ENCODE data around the gene SYT17. TPM values are rescaled to one million over a fixed set of nuclear protein-coding genes. Genes with fewer than 3 reads are reported as not detected.

SYT17 gene
- total and polyA plus RNA-seq, 10 of the 15 experiments (the other 5 are each of a cell fraction or from before 2014, with no cell fraction given), result 3.7 to 12.3 (median 5.0) TPM

DNA sequence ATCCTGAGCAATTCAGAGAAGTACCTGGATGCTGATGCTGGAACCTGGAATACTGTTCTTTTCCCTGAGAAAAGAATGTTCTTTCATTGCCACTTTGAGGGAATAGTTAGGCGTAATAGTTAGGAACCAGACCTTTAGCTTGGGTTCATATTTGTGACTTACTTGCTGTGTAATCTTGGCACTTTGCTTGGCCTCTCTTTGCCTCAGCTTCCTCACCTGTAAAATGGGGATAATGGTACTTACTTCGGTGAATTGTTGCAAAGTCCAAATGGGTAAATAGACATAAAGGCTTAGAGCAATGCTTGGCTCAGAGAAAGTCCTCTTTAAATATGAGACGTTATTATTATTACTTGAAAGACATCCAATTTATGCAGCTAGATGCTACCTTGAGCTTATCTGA is 62.5 kb downstream of the SYT17 start (continued):
- TF ChIP-seq, protein P1, sequence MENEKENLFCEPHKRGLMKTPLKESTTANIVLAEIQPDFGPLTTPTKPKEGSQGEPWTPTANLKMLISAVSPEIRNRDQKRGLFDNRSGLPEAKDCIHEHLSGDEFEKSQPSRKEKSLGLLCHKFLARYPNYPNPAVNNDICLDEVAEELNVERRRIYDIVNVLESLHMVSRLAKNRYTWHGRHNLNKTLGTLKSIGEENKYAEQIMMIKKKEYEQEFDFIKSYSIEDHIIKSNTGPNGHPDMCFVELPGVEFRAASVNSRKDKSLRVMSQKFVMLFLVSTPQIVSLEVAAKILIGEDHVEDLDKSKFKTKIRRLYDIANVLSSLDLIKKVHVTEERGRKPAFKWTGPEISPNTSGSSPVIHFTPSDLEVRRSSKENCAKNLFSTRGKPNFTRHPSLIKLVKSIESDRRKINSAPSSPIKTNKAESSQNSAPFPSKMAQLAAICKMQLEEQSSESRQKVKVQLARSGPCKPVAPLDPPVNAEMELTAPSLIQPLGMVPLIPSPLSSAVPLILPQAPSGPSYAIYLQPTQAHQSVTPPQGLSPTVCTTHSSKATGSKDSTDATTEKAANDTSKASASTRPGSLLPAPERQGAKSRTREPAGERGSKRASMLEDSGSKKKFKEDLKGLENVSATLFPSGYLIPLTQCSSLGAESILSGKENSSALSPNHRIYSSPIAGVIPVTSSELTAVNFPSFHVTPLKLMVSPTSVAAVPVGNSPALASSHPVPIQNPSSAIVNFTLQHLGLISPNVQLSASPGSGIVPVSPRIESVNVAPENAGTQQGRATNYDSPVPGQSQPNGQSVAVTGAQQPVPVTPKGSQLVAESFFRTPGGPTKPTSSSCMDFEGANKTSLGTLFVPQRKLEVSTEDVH (IDR thresholded peaks at IDR 0.05; ENCODE audit: low read depth, partially characterized antibody), result no peak
- TF ChIP-seq RFX5 (IDR thresholded peaks at IDR 0.05; ENCODE audit: low read depth, low read length), result no peak
- TF ChIP-seq NR2F1 (conservative IDR thresholded peaks at IDR 0.05), result no peak
- TF ChIP-seq, protein P2, sequence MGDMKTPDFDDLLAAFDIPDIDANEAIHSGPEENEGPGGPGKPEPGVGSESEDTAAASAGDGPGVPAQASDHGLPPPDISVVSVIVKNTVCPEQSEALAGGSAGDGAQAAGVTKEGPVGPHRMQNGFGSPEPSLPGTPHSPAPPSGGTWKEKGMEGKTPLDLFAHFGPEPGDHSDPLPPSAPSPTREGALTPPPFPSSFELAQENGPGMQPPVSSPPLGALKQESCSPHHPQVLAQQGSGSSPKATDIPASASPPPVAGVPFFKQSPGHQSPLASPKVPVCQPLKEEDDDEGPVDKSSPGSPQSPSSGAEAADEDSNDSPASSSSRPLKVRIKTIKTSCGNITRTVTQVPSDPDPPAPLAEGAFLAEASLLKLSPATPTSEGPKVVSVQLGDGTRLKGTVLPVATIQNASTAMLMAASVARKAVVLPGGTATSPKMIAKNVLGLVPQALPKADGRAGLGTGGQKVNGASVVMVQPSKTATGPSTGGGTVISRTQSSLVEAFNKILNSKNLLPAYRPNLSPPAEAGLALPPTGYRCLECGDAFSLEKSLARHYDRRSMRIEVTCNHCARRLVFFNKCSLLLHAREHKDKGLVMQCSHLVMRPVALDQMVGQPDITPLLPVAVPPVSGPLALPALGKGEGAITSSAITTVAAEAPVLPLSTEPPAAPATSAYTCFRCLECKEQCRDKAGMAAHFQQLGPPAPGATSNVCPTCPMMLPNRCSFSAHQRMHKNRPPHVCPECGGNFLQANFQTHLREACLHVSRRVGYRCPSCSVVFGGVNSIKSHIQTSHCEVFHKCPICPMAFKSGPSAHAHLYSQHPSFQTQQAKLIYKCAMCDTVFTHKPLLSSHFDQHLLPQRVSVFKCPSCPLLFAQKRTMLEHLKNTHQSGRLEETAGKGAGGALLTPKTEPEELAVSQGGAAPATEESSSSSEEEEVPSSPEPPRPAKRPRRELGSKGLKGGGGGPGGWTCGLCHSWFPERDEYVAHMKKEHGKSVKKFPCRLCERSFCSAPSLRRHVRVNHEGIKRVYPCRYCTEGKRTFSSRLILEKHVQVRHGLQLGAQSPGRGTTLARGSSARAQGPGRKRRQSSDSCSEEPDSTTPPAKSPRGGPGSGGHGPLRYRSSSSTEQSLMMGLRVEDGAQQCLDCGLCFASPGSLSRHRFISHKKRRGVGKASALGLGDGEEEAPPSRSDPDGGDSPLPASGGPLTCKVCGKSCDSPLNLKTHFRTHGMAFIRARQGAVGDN (IDR thresholded peaks at IDR 0.05), result no peak
- TF ChIP-seq EZH2 (IDR thresholded peaks at IDR 0.05; ENCODE audit: borderline replicate concordance, control insufficient read depth, low read depth, low read length), result no peak
- no peak for TF ChIP-seq ZNF384 (IDR thresholded peaks at IDR 0.05; ENCODE audit: borderline replicate concordance, low read depth, low read length)
- TF ChIP-seq, protein P3, sequence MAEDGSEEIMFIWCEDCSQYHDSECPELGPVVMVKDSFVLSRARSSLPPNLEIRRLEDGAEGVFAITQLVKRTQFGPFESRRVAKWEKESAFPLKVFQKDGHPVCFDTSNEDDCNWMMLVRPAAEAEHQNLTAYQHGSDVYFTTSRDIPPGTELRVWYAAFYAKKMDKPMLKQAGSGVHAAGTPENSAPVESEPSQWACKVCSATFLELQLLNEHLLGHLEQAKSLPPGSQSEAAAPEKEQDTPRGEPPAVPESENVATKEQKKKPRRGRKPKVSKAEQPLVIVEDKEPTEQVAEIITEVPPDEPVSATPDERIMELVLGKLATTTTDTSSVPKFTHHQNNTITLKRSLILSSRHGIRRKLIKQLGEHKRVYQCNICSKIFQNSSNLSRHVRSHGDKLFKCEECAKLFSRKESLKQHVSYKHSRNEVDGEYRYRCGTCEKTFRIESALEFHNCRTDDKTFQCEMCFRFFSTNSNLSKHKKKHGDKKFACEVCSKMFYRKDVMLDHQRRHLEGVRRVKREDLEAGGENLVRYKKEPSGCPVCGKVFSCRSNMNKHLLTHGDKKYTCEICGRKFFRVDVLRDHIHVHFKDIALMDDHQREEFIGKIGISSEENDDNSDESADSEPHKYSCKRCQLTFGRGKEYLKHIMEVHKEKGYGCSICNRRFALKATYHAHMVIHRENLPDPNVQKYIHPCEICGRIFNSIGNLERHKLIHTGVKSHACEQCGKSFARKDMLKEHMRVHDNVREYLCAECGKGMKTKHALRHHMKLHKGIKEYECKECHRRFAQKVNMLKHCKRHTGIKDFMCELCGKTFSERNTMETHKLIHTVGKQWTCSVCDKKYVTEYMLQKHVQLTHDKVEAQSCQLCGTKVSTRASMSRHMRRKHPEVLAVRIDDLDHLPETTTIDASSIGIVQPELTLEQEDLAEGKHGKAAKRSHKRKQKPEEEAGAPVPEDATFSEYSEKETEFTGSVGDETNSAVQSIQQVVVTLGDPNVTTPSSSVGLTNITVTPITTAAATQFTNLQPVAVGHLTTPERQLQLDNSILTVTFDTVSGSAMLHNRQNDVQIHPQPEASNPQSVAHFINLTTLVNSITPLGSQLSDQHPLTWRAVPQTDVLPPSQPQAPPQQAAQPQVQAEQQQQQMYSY (CRISPR knock-in tag; IDR thresholded peaks at IDR 0.05), result no peak

Measured in GM12878 (cell line).